ENCODE measurements around the gene PRR22. TPM values are rescaled to one million over a fixed set of nuclear protein-coding genes. Genes with fewer than 3 reads are reported as not detected.
A peak's percentile ranks its signal among the peaks of the same experiment; 100 is the strongest.
"Not testable (repeated sequence)": the region's sequence is repeated elsewhere in the genome, so short reads cannot be mapped to it uniquely, and the experiment has no call there.

Gene PRR22
- total and polyA plus RNA-seq, 9 of the 15 experiments (the other 6 are each of a cell fraction or from before 2014, with no cell fraction given): 0.03 to 12.0 (median 2.0) TPM; not detected in 1

GRCh38 chr19:5780916-5781315, 3.6 kb downstream of the PRR22 start:
- WGBS (ENCODE audit: insufficient coverage, low coverage, missing lambda C conversion rate): 49% methylated on average over 8 of the region's 11 CpGs
- H3K27ac ChIP-seq (ENCODE audit: extremely low read depth, low read depth, low read length); CTCF ChIA-PET (ENCODE audit: low intra/inter-chr PET ratio); H3K4me2 ChIP-seq (ENCODE audit: insufficient read depth, low read length); intact Hi-C loops (cut with micrococcal nuclease); H3K79me2 ChIP-seq (ENCODE audit: control insufficient read depth, insufficient read depth, low read length); in situ Hi-C loops (cut with MboI); H2AFZ ChIP-seq (ENCODE audit: low read depth, low read length); H3K9me3 ChIP-seq (replicated peaks; ENCODE audit: control insufficient read depth, insufficient read depth, low read depth, low read length); H3K9me1 ChIP-seq (ENCODE audit: control insufficient read depth, insufficient read depth, low read length); DNase-seq (ENCODE audit: extremely low read depth in 1 of 4, low spot score in 3 of 4); ATAC-seq; H3K4me3 ChIP-seq; BruUV-seq (replicated peaks); H3K9ac ChIP-seq (ENCODE audit: insufficient read depth in 1 of 2, low read depth in 2 of 2, low read length in 2 of 2); H3K27me3 ChIP-seq (ENCODE audit: control insufficient read depth in 2 of 2, insufficient read depth in 2 of 2, low read length in 2 of 2); FAIRE-seq; H4K20me1 ChIP-seq (replicated peaks; ENCODE audit: control insufficient read depth, insufficient read depth, low read length): not testable (repeated sequence)
- TF ChIP-seq ZNF121 (CRISPR knock-in tag; conservative IDR thresholded peaks at IDR 0.05): 0 out of 2 replicates have a peak, but pooled peaks have one; percentile 26
- Histone ChIP-seq H3K4me1 (replicated peaks in 1 of 2; ENCODE audit: control insufficient read depth in 2 of 2, insufficient read depth in 2 of 2, low read length in 2 of 2) (peaks cover 0 to 31% of the 10 kb centered on the region in 2 experiments; a peak in 2 of 5 replicates), H3K36me3 (ENCODE audit: control insufficient read depth, insufficient read depth, low read length) (peaks cover 25% of the 10 kb centered on the region; the same call in 2 of the 3 replicates)
- POLR2A ChIA-PET: interaction anchor here (0.6 to 1.7 kb wide), 3 partner anchors 9 to 598 kb away, joined by 3 to 8 read pairs (median 4); partner anchors contain the start of gene DUS3L

DNA sequence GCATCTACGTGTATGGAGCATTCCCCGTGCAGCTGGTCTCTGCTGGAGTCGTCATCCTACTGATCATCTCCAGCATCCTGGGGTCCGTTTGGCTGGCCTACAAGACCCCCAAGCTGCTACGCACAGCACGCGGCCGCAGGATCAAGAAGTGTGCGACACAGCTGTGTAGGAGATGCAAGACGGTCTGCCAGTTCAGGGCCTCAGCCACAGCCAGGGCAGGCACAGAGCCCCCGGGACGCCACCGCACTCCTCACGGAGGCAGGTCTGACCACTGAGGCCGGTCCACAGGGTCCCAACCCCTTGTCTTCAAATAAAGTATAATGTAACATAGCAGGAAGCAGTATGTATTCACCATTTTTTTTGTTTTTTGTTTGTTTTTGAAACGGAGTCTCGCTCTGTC, 6.1 kb downstream of the PRR22 start:
- Histone ChIP-seq H3K9me1 (ENCODE audit: control insufficient read depth, insufficient read depth, low read length) (no peaks in the 10 kb centered on the region), H4K20me1 (replicated peaks; ENCODE audit: control insufficient read depth, insufficient read depth, low read length) (no peaks in the 10 kb centered on the region), H2AFZ (ENCODE audit: low read depth, low read length) (no peak overlapping the region), H3K4me2 (ENCODE audit: insufficient read depth, low read length) (no peak overlapping the region), H3K36me3 (ENCODE audit: control insufficient read depth, insufficient read depth, low read length) (0 out of 3 replicates have a peak, but pooled peaks cover 4% of the 10 kb centered on the region), H3K79me2 (ENCODE audit: control insufficient read depth, insufficient read depth, low read length) (no peaks in the 10 kb centered on the region), H3K4me1 (replicated peaks in 1 of 2; ENCODE audit: control insufficient read depth in 2 of 2, insufficient read depth in 2 of 2, low read length in 2 of 2) (peaks cover 0 to 18% of the 10 kb centered on the region in 2 experiments; a peak in 3 of 5 replicates), H3K27me3 (ENCODE audit: control insufficient read depth in 2 of 2, insufficient read depth in 2 of 2, low read length in 2 of 2) (peaks cover 2 to 11% of the 10 kb centered on the region in 2 experiments; a peak in 2 of 5 replicates), H3K9me3 (replicated peaks; ENCODE audit: control insufficient read depth, insufficient read depth, low read depth, low read length) (no peaks in the 10 kb centered on the region), H3K9ac (ENCODE audit: insufficient read depth in 1 of 2, low read depth in 2 of 2, low read length in 2 of 2) (no peak overlapping the region), H3K27ac (ENCODE audit: extremely low read depth, low read depth, low read length) (no peak overlapping the region), H3K4me3 (no peak overlapping the region)
- DNase-seq (ENCODE audit: extremely low read depth in 1 of 4, low spot score in 3 of 4): no peak
- BruUV-seq (replicated peaks): no TSS peak
- no peak for TF ChIP-seq FIP1L1 (IDR thresholded peaks at IDR 0.05; ENCODE audit: low read depth, low read length, poor library complexity, severe bottlenecking)
- TF ChIP-seq ZNF766 (CRISPR knock-in tag; conservative IDR thresholded peaks at IDR 0.05): no peak
- TF ChIP-seq SAP30 (IDR thresholded peaks at IDR 0.05; ENCODE audit: borderline replicate concordance, insufficient read depth, low read depth, low read length, poor library complexity, severe bottlenecking): no peak
- TF ChIP-seq, protein P1, sequence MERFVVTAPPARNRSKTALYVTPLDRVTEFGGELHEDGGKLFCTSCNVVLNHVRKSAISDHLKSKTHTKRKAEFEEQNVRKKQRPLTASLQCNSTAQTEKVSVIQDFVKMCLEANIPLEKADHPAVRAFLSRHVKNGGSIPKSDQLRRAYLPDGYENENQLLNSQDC (CRISPR knock-in tag; IDR thresholded peaks at IDR 0.05): no peak
- no peak for TF ChIP-seq TCF7 (IDR thresholded peaks at IDR 0.05; ENCODE audit: borderline replicate concordance)
- no peak for TF ChIP-seq FOXK1 (CRISPR knock-in tag; IDR thresholded peaks at IDR 0.05; ENCODE audit: borderline replicate concordance)
- no peak for TF ChIP-seq RAD51 (IDR thresholded peaks at IDR 0.05; ENCODE audit: borderline replicate concordance, low read depth)
- no peak for TF ChIP-seq RHOXF2B (CRISPR knock-in tag; conservative IDR thresholded peaks at IDR 0.05)
- no peak for TF ChIP-seq CREB1 (IDR thresholded peaks at IDR 0.05)
- no peak for TF ChIP-seq CREB1 (CRISPR knock-in tag; IDR thresholded peaks at IDR 0.05)
- TF ChIP-seq IFI16 (CRISPR knock-in tag; IDR thresholded peaks at IDR 0.05): no peak
- TF ChIP-seq C11orf30 (IDR thresholded peaks at IDR 0.05; ENCODE audit: low read depth): no peak
- no peak for TF ChIP-seq ARID1B (IDR thresholded peaks at IDR 0.05)
- WGBS (ENCODE audit: insufficient coverage, low coverage, missing lambda C conversion rate): 59% methylated on average over 16 of the region's 17 CpGs
- CTCF ChIA-PET (ENCODE audit: low intra/inter-chr PET ratio): no interaction called here
- in situ Hi-C loops (cut with MboI) (no loop called here), intact Hi-C loops (cut with micrococcal nuclease) (no loop called here)
- no peak for ATAC-seq
- no peak for FAIRE-seq
- POLR2A ChIA-PET: interaction anchor here (1.3 to 2.3 kb wide), 2 partner anchors 9 to 13 kb away, joined by 4 to 13 read pairs; partner anchors contain the start of gene DUS3L

All from K562 (cell line).